ENCODE results near the gene ABCD3. TPM values are rescaled to one million over a fixed set of nuclear protein-coding genes. Genes with fewer than 3 reads are reported as not detected.
A peak's percentile ranks its signal among the peaks of the same experiment; 100 is the strongest.
"Not testable (repeated sequence)": the region's sequence is repeated elsewhere in the genome, so short reads cannot be mapped to it uniquely, and the experiment has no call there.

The ABCD3 gene
- total RNA-seq, 1 donor from 2014 or later: 31.1 TPM

- no peak for DNase-seq (ENCODE audit: low spot score)
Measured at GRCh38 chr1:94413311-94413710, 4.9 kb upstream of the ABCD3 start.

- DNase-seq (ENCODE audit: low spot score): peak; percentile 89
Measured at GRCh38 chr1:94416901-94417727, 1.1 kb upstream of the ABCD3 start.

GRCh38 chr1:94417728-94417977, 536 bp upstream of the ABCD3 start:
- no peak for DNase-seq (ENCODE audit: low spot score)

GRCh38 chr1:94418664-94419655, 771 bp downstream of the ABCD3 start:
- DNase-seq (ENCODE audit: low spot score): peak; percentile 35

GRCh38 chr1:94422115-94422820, 4.1 kb downstream of the ABCD3 start:
- DNase-seq (ENCODE audit: low spot score): no peak

GRCh38 chr1:94425821-94426484, 7.8 kb downstream of the ABCD3 start:
- DNase-seq (ENCODE audit: low spot score): peak; percentile 25

- not testable (repeated sequence) for DNase-seq (ENCODE audit: low spot score)
Measured at GRCh38 chr1:94426485-94426870, 8.3 kb downstream of the ABCD3 start.

GRCh38 chr1:94428441-94428840, 10.3 kb downstream of the ABCD3 start:
- no peak for DNase-seq (ENCODE audit: low spot score)

- DNase-seq (ENCODE audit: low spot score): not testable (repeated sequence)
Measured at GRCh38 chr1:94428927-94429528, 10.8 kb downstream of the ABCD3 start.

GRCh38 chr1:94430066-94430465, 11.9 kb downstream of the ABCD3 start:
- not testable (repeated sequence) for DNase-seq (ENCODE audit: low spot score)

- no peak for DNase-seq (ENCODE audit: low spot score)
Measured at GRCh38 chr1:94433866-94434265, 15.7 kb downstream of the ABCD3 start.

GRCh38 chr1:94434365-94435045, 16.3 kb downstream of the ABCD3 start:
- DNase-seq (ENCODE audit: low spot score): no peak

- DNase-seq (ENCODE audit: low spot score): no peak
Measured at GRCh38 chr1:94438692-94439276, 20.6 kb downstream of the ABCD3 start.

- DNase-seq (ENCODE audit: low spot score): no peak
Measured at GRCh38 chr1:94440088-94440487, 21.9 kb downstream of the ABCD3 start.

- DNase-seq (ENCODE audit: low spot score): not testable (repeated sequence)
Measured at GRCh38 chr1:94443067-94443466, 24.9 kb downstream of the ABCD3 start.

GRCh38 chr1:94444819-94445218, 26.6 kb downstream of the ABCD3 start:
- DNase-seq (ENCODE audit: low spot score): not testable (repeated sequence)

GRCh38 chr1:94445733-94446132, 27.5 kb downstream of the ABCD3 start:
- not testable (repeated sequence) for DNase-seq (ENCODE audit: low spot score)

- DNase-seq (ENCODE audit: low spot score): not testable (repeated sequence)
Measured at GRCh38 chr1:94446177-94446576, 28.0 kb downstream of the ABCD3 start.

GRCh38 chr1:94448741-94449140, 30.6 kb downstream of the ABCD3 start:
- not testable (repeated sequence) for DNase-seq (ENCODE audit: low spot score)

- no peak for DNase-seq (ENCODE audit: low spot score)
Measured at GRCh38 chr1:94456736-94457135, 38.5 kb downstream of the ABCD3 start.
